Measurements from ENCODE around the gene SEMA5B.

SEMA5B gene

DNA sequence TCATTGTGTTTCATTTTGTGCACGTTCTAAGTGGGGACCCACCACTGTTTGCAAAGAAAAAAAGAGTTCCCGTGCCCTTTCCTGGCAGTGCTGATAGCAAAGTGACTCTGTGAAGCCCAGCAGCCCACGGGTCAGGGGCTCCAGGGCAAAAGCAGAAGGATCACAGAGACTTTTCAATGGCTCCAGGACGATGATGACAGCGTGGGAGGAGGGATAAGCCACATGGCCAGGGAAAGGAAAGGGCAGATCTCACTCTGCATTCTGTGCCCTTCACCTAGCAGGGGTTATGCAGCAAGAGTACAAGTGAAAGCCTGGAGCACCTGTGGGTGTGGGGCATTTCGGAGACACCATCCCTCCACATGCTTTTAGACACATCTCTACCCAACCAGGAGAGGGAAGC is 35.4 kb downstream of the SEMA5B start:
- DNase-seq, result no peak

DNA sequence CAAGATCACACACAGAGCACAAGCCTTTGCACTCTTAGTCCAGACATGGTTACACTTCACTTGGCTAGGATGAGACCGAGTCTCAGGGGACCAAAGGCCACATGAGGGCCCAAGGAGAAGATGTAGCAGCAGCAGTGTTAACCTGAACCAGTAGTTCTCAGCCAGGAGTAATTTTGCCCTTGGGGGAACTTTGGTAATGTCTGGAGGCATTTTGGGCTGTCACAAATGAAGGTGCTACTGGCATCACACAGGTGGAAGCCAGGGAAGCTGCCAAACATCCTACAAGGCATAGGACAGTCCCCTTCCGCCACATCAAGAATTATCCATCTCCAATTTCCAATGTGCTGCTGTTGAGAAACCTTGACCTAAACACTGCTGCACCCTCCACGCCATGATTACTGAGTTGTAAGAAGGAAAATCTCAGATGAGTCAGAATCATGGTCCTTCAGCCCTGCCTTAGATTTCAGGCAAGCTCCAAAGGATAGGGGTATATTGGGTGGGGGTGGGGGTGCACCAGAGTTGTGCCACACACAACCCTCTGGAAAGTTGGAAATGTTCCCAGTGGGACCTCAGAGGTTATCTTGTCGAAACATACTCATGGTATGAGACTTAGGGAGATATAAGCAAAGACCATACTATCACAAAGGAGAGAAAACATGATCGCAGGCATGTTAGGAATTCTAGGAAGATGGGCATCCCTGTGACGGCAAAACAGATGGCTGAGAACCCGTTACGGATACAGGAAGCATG is 36.2 kb downstream of the SEMA5B start:
- no peak for DNase-seq

DNA sequence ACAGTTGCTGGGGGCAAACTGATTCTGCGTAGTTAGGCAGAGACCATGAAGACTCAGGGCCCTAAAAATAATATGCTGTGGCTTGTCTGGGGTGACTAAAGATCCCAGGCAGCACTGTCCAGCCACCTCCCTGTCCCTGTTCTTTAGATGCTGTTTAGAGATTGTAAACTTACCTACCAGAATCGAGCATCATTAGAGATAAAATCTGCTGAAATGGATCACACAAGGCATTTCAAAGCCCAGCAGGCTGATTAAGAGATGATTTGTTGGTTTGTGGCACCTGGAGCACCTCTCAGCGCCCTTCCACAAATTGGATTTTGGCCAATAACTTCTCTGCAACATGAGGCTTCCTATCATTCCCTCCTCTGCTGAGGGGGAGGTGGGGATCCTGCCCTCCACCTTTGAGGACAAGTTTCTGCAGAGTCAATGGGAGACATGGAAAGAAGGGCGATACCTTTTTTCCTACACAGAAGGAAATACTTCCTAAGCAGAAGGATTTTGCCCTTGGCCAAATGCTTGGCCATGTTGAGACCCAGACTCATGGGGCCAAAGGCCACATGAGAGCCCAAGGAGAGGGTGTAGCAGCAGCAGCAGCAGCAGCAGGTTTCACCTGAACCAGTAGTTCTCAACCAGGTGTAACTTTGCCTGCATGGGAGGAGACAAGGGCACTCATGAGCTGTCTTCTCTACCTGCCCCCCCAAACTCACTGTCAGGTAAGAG is 37.5 kb downstream of the SEMA5B start:
- no peak for DNase-seq

GRCh38 chr3:122988508-122988907 is 39.1 kb downstream of the SEMA5B start:
- DNase-seq, result no peak

DNA sequence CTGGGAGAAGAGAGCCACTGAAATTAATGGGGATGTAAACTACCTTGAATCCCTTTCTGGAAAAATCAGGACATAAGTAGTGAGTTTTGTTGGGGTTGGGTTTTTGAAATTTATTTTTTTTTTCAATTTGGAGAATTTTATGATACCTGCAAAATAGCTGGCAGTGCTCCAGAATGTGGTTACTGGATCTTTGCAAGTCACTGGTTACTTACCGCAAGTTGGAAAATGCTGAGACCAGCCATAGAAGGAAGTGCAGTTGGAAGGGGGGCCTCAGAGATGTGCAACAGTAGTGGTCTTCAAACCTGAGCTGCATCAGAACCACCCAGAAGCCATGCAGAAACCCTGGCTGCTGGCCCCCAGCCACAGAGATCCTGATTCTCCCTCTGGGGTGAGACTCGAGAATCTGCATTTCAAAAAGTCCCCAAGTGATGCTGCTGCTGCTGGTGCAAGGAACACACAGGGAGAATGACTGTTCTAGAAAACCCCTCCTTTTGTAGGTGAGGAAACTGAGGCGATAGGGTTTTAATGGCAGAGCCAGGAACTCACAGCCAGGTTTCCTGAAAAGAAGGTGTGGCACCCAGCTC is 39.7 kb downstream of the SEMA5B start:
- no peak for DNase-seq

GRCh38 chr3:122987231-122987630 is 40.3 kb downstream of the SEMA5B start:
- DNase-seq, result no peak

GRCh38 chr3:122986693-122987179 is 40.8 kb downstream of the SEMA5B start:
- no peak for DNase-seq

DNA sequence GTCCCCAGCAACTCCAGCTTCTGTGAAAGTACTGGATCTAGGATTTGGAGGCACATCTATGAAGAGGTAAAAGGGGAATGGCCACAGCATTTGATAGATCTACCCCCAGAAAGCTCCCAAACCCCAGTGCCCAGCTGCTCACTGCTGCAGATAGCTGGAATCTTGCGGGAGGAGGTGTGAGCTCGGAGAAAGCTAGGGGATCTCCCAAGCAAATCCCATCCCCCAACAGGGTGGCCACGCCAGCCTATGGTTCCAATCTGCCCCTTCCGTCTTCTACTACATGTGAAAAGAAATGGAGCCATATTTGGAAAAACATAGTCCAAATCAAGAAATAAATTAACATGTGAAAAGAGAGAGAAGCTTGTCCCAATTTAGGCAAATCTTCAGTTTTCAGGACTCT is 42.0 kb downstream of the SEMA5B start:
- no peak for DNase-seq

DNA sequence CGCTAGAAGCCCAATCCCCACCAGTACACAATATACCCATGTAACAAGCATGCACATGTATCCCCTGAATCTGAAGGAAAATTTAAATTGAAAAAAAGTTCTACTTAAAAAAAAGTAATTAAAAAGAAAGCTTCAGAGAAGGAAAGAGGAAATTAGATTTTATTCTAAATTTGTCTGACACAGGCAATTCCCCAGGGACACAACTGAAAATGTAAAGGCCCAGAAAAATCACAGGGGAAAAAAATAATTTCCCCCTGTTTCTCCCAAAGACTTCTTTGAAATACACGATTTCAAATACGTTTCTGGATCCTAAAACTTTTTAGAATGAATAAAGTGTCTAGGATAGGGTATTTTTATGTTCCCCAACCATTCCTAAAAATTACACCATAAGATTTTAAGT is 42.9 kb downstream of the SEMA5B start:
- DNase-seq, result no peak

DNA sequence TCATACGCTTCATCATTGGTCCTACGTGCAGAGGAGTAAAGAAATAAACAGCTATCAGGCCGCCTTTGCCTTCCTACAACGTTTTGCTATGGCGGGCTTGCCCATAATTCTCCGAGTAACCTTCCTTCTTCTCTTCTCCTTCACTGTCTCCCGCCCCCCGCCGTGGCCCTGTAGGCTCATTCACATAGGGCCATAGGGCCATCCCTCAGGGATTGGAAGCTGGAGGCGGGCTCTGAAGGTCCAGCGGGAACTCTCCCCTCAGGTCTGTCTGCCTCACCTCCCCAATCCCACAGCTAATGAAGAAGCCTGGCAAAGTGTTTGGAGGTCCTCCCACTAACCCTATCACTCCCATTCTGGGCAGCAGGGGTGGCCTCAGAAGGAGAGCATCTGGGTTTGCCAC is 43.6 kb downstream of the SEMA5B start:
- DNase-seq, result no peak

DNA sequence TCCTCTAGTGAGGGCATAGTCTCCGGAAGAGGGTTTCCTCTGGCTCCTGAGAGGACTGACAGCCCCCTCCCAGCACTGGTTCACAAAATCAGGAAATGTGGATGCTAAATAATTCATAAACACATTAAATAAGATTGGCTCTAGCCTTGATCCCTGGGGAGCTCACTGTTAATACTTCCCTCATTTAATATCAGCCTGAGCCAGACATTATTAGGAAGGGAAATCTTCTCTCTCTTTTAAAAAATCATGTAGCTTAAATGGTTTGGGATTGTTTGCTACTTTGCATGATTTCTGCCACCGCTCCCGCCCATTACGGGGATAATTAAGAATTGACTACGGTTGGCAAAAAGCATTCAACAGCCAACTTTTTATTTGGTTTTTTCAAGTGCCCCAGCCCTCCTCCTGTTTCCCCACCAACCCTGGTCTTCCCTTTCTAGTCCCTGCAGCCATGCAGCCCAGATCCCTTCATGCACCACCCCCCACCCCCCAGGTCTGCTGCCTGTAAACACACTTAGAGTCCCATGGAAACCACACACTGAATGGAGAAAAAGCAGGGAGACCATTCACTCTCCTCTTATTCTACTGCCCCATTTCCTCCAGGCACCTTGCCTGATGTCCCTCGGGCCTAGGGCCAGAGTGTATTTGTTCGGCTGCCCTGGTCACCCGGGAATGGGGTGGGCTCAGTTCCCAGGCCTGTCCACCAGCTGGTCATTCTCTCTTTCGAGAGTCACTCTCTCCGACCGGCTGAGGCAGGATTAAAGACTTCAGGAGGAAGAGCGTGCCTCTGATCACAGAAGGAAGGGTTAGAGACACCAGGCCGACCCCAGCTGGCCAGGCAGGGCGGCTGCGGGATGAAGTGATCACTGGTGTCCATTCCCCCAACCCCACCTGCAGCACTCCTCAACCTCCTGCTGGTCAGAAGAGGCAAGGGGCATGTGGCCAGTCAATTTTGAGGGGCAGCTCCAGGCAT is 45.1 kb downstream of the SEMA5B start:
- no peak for DNase-seq

DNA sequence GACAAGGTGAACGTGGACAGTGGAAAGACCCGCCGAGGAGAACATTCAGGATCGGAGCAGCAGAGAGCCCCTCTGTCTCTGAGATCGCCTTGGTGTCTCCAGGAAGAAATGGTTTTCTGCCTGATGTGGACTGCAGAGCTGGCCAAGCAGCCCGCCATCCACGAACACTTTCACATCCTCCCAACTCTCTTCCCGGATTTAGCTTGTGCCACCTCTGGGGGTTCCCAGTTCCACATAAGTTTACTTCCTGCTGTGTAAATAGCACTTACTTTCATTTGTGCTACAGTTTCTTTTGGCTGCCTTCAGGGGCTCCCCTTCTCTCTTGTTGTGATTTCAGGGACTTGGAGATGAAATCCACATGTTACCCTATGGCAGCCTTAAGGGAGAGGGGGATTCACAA is 48.4 kb downstream of the SEMA5B start:
- DNase-seq, result no peak

DNA sequence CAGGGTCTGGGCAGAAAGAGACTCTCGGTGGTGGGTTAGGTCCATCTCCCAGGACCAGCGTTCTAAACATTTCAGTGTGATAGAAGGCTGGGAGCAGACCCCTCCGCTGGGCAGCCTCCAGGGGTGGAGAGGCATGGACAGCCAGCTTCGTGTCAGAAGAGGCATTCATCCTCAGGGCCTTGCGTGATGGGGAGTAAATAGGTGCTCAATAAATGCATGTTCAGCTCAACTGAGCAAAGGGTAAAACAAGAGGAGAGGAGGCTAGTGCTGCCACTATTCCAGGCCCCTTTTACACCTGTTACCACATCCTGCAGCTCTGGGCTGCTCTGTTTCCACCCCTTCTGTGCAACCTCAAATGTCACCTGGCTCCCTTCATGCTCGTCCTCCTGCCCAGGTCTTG is 49.0 kb downstream of the SEMA5B start:
- DNase-seq, result no peak

DNA sequence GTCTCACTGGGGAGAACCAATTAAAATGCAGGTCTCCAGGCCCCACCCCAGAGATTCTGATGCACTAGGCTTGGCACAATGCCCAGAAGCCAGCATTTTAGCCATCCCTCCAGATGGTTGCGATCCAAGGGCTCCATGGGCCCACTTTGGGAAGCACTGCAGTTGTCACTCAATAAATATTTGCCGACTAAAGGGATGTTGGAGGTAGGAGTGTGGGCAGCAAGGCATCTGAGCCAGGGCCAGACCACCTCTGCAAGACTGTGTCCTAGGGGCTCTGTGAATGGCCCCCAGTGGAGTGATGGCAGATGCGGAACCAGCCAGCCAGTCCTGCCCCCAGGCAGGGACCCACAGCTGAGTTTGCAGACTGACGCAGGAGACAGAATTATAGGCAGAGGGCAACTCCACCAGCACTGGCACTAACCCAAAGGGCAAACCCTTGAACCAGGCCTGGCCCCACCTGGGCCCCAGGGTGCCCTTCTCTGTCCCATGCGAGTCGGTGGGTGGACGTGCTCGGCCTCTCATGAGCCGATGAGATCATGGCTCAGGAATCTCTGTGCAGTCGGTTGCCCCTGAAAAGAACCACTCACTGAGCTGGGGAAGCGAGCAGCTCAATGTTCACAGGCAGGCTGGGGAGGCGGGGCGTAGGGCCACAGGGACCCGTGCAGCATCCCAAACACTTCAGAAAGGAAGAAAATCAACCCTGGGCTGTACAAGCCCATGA is 49.7 kb downstream of the SEMA5B start:
- DNase-seq, result no peak

DNA sequence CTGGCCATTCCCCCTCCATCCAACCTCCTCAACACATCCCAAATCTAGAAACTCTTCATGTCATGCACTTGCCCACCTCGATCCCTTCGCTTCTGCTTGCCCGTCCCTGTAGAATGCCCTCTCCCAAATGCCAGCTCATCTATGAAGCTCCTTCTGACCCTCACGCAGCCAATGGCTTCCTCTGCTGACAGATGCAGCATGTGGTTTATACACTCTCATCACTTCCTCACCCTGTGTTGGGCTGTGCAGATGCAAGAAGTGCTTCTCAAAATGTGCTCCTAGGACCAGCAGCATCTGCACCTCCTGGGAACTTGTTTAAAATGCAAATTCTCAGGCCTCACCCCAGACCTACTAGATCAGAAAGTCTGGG is 51.7 kb downstream of the SEMA5B start:
- DNase-seq, result no peak

DNA sequence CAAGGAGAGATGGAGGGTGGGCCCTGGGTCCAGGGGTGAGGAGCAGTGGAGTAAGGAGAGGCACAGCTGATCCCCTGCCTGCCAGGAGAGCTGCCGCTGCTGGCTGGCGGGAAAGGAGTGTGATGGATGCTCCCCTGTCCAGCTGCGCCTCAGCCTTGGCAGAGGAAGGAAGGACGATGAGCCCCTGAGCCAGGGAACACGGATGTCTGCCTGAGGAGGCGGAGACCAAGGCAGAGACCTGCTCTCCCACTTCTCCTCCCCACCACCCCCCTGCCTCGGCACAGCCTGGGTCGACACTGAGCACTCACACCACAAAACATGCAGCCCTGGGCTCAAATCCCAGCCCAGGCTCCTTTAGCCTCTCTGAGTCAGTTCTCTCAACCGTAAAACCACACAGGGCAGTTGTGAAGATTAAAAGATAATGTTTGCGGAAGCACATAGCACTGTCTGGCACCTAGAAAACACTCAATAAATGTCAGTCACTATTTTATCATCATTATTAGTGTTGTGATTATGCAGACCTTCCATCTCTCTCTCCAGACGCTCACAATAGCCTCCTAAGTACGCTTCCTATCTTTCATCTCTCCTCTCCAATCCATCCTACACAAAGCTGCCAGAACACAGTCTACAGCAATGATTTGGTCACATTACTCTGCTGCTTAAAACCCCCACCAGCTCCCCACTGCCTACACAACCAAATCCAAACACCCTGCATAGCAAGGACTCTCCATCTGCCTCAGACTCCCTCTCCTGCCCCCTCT is 52.2 kb downstream of the SEMA5B start:
- DNase-seq, result no peak

DNA sequence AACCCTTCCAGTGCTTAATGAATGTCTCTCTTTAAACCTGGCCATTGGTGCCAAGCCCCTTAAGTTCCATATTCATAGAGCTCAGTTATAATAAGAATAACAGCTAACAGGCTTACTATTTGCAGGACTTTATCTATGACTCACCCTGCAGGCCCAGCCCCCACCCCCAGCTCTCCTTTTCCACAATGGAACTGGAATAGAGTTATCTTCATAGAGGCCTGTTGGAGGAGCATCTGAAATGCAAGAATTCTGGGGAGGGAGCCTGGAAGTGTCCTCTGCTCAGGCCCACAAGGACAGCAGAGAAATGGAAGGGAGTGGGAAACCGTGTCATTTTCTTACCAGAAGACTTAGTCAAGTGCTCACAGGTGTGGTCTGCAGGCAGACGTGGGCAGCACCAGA is 52.8 kb downstream of the SEMA5B start:
- no peak for DNase-seq

DNA sequence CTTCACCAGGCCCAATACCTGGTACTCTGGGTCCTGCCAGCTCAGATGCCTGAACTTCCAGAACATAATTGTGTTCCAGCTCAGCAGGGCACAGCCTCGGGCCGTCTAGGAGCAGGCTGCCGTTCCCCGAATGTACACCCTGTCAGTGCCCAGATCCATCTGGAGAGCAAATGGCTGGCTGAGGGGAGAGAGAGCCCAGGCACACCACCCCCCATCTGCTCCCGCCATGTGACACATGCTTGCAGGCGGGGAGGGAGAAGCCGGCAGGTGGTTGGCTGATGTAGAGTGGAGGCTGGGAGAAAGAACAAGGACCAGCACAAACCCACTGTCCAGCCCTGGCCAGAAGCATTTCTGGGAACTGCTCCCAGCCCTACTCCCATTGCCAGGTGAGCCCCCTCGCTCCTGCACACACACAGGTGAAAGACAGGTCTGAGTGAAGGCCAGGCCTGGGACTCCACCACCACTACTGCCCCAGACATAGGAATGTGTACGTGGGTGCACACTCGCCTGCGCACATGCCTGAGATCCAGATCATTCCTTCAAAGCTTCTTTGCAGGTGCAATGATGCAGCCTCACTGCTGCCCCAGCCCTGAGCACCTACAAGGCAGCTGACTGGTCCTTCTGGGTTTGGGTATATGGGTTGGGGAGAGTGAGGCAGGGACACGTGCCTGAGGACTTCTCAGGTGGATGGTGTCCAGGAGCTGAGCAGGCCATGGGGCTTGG is 53.5 kb downstream of the SEMA5B start:
- DNase-seq, result no peak

DNA sequence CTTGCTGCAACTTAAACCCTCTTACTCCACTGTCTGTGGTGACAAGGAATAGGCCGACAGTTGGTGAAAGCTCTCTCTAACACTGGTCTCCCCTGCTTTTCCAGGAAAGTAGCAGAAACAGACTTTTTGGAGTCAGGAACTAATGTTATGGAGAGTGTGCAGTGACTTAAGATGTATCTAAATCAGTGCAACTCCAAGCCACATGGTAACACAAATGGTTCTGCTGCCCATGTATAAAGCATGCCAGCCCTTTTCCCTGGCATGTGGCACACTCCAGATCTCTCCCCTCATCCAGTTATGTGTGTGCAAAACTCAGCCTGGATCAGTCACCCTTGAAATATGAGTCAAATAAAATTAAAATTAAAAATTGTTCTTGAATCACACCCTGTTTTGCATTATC is 55.4 kb downstream of the SEMA5B start:
- no peak for DNase-seq

DNA sequence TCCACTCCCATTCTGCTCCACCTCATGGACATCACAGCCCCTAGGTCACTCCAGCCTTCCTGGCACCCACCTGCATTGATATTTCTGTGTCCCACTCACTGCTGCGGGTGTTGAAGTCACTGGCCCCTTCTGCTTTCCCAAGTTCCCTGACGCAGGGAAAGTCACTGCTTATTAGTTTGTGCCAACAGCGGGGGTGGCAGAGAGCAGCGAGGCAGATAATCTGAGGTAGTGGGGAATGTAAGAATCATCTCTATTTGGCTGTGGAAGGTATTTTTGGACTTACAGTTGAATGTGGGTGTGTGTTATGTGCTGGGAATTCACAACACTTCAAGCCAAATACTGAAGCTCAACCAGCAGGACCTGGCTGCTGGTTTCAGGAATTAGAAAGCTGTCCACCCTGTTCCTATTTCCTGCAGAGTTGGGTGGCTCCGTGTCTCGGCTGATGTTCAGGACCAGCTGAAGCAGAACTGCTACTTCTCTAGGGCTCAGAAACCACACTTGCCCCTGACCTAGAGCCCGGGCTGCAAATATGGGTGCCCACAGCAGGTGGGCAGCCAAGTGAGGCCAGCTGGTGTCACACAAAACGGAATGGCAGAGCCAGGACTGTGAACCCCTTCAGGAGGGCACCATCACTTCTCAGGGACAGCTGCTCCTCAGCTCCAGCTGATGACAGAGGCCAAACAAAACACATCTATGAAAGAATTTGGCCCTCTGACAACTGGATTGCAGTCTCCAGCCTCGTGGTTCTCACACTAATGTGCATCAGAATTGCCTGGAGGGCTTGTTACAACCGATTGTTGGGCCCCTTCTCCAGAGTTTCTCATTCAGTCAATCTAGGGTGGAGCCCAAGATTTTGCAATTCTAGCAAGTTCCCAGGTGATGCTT is 57.7 kb downstream of the SEMA5B start:
- no peak for DNase-seq
